ENCODE data around the gene MINDY4. TPM values are rescaled to one million over a fixed set of nuclear protein-coding genes. Genes with fewer than 3 reads are reported as not detected.

Gene MINDY4
- total and polyA plus RNA-seq, 4 donors = 0.93 to 6.1 (median 1.9) TPM

GRCh38 chr7:30738026-30738915 is 32.9 kb upstream of the MINDY4 start:
- no peaks in the 10 kb centered on the region for H3K4me1 ChIP-seq (ENCODE audit: control insufficient read depth in 4 of 4, insufficient read depth in 4 of 4, low read length in 3 of 4)
- 80% methylated on average over 6 of the region's 6 CpGs for WGBS
- no peaks in the 10 kb centered on the region for H3K36me3 ChIP-seq (ENCODE audit: control insufficient read depth in 4 of 4, insufficient read depth in 3 of 4, low read depth in 1 of 4, low read length in 3 of 4)
- H3K4me3 ChIP-seq (ENCODE audit: low read depth in 1 of 3, low read length in 3 of 3) = no peak overlapping the region
- TF ChIP-seq SP1 (IDR thresholded peaks at IDR 0.05) (no peak), HNF4G (IDR thresholded peaks at IDR 0.05) (no peak), TAF1 (conservative IDR thresholded peaks at IDR 0.05) (no peak), ATF3 (IDR thresholded peaks at IDR 0.05) (no peak), MAX (IDR thresholded peaks at IDR 0.05) (no peak), HNF4A (conservative IDR thresholded peaks at IDR 0.05) (no peak), NR2F2 (IDR thresholded peaks at IDR 0.05) (no peak), JUND (IDR thresholded peaks at IDR 0.05) (no peak), REST (IDR thresholded peaks at IDR 0.05) (no peak), FOXA1 (IDR thresholded peaks at IDR 0.05) (no peak), RAD21 (IDR thresholded peaks at IDR 0.05) (no peak), CTCF (IDR thresholded peaks at IDR 0.05; ENCODE audit: low read depth, low read length, missing input control) (no peak), EGR1 (IDR thresholded peaks at IDR 0.05; ENCODE audit: low read depth in 2 of 2) (no peak), RXRA (IDR thresholded peaks at IDR 0.05) (no peak), YY1 (IDR thresholded peaks at IDR 0.05) (no peak), GABPA (IDR thresholded peaks at IDR 0.05 in 1 of 2, conservative IDR thresholded peaks at IDR 0.05 in 1 of 2) (no peak)
- H3K9me3 ChIP-seq (ENCODE audit: control insufficient read depth in 4 of 4, low read length in 3 of 4) = no peaks in the 10 kb centered on the region
- H3K9ac ChIP-seq (ENCODE audit: low read depth in 1 of 2, low read length in 2 of 2) = no peak overlapping the region
- DNase-seq (ENCODE audit: low spot score) = no peak
- H3K27ac ChIP-seq (ENCODE audit: low read depth in 1 of 2, low read length in 2 of 2) = no peak overlapping the region
- H3K27me3 ChIP-seq (ENCODE audit: control insufficient read depth in 4 of 4, insufficient read depth in 4 of 4, low read length in 3 of 4) = no peaks in the 10 kb centered on the region

GRCh38 chr7:30739691-30740090 is 31.5 kb upstream of the MINDY4 start:
- Histone ChIP-seq H3K27ac (ENCODE audit: low read depth in 1 of 2, low read length in 2 of 2) (no peak overlapping the region), H3K9ac (ENCODE audit: low read depth in 1 of 2, low read length in 2 of 2) (no peak overlapping the region), H3K4me3 (ENCODE audit: low read depth in 1 of 3, low read length in 3 of 3) (no peak overlapping the region), H3K4me1 (ENCODE audit: control insufficient read depth in 4 of 4, insufficient read depth in 4 of 4, low read length in 3 of 4) (no peaks in the 10 kb centered on the region), H3K9me3 (ENCODE audit: control insufficient read depth in 4 of 4, low read length in 3 of 4) (no peaks in the 10 kb centered on the region), H3K36me3 (ENCODE audit: control insufficient read depth in 4 of 4, insufficient read depth in 3 of 4, low read depth in 1 of 4, low read length in 3 of 4) (no peaks in the 10 kb centered on the region), H3K27me3 (ENCODE audit: control insufficient read depth in 4 of 4, insufficient read depth in 4 of 4, low read length in 3 of 4) (no peaks in the 10 kb centered on the region)
- TF ChIP-seq HNF4G (IDR thresholded peaks at IDR 0.05) (no peak), HNF4A (conservative IDR thresholded peaks at IDR 0.05) (no peak), EGR1 (IDR thresholded peaks at IDR 0.05; ENCODE audit: low read depth in 2 of 2) (no peak), FOXA2 (IDR thresholded peaks at IDR 0.05) (no peak), YY1 (IDR thresholded peaks at IDR 0.05) (no peak), NR2F2 (IDR thresholded peaks at IDR 0.05) (no peak), JUND (IDR thresholded peaks at IDR 0.05) (no peak), SP1 (IDR thresholded peaks at IDR 0.05) (no peak), RXRA (IDR thresholded peaks at IDR 0.05) (no peak), MAX (IDR thresholded peaks at IDR 0.05) (no peak), FOXA1 (IDR thresholded peaks at IDR 0.05) (no peak), RAD21 (IDR thresholded peaks at IDR 0.05) (no peak), GABPA (IDR thresholded peaks at IDR 0.05 in 1 of 2, conservative IDR thresholded peaks at IDR 0.05 in 1 of 2) (no peak)
- no peak for DNase-seq (ENCODE audit: low spot score)
- WGBS = 88% methylated on average over 2 of the region's 2 CpGs
